ENCODE results near the gene TFF3.

TFF3 gene

DNA sequence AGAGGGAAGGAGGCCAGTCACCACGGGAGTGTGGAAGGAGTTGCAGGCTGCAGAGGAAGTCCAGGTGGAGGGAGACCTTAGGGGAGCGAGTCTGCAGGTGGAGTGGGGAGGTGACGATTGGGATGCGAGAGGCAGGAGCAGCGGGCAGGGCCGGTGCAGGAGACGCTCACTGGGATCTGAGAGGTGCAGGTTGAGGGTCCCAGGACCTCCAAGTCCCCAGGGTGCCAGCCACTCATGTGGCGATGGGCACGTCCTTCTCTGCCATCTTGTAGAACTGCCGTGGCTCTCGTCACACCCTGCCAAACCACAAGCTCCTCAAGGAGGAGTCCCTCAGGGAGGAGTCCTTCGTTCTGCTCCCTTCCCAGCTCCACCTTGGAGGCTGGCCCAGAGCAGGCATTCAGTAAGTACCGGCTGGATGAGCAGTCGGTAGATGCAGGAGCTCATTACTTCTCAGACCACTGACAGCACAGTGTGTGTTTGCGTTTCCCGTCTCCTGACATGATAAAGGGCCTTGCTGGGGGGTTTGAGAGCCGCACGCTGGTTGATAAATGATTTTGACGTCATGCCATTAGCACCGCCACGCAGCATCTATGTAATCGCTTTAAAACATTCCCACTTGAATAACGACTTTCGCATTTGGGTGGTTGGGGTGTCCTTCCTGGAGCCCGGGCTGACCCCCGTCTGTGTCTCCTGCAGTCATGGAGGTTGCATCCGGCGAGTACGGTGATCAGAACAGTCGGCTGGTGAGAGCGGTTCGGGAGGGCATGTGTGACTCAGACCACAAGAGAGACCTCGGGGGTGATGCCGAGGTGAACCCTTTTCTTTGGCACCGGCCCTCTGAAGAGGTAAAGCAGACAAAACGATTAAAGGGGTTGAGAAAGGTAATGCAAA is 27.8 kb downstream of the TFF3 start:
- DNase-seq: no peak

DNA sequence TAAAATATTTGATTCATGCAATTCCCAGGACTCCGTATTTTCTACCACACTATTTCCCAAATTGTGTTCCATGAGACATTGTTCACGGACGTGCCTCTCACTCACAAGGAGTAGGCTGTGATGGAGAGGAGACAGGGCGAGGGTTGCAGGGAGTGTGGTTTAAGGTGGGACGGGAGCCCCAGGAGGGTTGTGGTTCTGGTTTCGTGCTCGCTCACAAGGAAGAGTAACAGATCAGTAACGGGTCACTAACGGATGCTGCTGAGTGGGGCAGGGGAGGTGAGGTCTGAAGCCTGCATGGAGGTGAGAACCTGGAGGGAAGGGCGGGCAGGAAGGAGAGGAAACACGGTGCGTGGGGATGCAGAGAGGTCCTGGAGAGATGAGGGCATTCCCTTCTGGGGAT is 28.8 kb downstream of the TFF3 start:
- DNase-seq: no peak

DNA sequence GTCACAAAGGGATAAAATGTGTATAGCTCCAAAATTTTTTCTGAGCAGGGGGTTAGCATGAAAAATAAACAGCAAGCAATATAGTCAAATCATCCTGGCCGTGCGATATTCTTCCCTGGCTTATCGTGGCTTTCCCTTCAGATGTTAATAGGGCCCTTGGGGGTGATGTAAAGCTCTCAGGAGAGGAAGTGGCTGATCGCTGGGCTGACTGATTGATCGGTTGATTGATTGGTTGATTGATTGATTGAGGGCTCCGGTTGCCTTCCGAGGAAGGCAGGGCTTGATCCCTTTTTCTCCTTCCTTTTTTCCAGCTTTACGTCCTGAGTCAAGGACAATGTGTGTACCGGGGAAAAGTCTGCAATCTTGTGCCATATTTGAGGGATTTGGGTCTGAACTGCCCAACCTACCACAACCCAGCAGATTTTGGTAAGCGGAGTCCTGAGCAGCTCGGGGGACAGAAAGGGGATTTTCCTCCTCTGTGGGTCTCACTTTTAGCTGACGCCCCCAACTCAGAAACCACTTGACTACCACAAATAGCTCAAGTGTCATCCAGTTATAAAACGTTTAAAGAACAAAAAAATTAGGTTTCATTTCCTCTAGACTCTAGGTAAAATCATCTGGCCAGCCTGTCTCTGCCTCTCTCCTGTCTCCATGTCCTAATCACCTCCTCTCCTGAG is 29.5 kb downstream of the TFF3 start:
- no peak for DNase-seq

DNA sequence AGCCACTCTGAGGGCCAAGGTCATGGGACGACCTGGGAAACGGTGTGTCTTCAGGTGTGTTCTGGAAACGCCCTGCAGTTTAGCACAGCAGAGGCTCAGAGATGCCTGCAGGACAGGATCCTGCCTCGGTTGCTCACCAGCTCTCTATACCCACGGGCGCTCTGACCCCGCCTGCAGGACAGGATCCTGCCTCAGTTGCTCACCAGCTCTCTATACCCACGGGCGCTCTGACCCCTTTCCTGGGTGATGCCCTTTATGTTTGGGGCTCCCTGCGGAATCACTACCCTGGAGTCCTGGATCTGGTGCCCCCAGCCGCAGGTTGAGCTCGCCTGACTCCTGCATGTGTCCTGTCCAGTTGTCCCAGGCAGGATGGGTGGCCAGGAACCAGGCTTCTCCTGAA is 32.5 kb downstream of the TFF3 start:
- DNase-seq: no peak

DNA sequence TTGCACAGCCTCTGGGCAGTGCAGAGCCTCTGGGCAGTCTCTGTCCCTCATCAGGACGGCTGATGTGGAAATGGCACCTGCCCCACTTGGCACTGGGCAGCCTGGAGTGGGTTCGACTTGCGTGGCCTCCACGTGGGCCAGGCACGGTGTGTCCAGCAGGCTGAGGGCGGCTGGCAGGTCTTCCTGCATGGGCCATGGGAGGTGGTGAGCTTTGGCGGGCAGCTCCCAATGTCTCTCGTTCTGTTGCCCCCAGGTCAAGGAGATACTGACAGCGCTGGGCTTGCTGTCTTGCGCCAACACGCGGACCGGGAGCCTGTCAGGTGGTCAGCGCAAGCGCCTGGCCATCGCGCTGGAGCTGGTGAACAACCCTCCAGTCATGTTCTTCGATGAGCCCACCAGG is 33.2 kb downstream of the TFF3 start:
- DNase-seq: no peak

DNA sequence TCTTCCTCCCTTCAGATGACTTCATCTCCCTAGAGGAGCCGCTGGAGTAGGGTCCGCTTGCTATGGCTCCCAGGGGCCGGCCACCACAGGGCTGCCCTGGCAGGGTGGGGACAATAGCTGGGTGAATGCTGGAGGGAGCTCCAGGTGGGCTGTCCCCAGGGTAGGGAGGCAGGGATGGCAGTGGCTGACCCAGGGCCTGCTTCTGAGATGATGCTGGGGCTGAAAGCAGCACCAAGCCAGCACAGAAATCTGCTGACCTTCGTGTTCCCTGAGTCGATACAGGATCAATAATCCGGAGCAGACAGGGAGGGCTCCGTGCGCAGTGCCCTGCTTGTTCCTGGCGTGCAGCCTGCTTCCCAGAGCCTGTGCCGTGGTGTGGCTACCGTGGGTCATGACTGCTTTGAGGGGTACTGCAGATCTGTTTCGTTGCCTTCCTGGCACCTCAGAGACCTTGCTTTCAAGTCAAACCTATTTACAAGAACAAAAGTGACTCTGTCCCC is 34.0 kb downstream of the TFF3 start:
- DNase-seq: no peak

DNA sequence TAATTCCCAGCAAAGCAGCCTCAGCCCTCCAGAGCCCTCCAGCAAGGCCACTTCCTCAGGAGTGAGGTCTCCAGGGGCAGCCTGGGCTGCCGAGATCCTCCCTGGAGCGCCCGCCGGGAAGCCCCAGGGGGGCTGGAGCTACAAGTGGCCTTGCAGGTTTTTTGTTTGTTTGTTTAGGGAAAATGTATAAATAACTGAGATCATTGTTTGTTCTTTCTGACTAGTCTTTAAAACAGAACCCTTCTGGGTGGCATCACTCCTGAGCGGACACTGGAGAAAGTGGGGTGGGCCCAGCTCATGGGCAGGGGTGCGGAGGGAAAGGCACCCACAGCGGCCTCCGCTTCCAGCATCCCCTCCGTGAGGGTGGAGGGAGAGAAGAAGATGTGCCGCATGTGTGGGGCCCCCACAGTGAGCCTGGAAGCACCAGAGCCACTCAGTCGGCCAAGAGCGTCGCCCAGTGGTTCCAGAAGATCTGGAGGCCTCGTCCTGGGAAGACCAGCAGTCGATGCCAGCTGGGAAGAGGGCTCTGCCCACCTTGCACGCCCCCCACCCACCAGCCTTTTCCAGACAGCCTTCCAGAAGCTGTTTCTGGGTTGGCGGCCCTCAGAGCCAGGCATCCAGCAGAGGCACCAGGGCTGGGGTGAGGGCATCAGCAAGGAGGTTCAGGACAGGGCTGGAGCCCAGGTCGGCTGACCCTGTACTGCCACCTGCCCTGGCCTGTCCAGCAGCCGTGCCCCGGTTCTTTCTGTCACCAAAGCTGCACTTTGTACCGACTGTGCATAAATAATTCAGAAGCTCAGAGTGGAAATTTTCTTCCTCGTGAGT is 34.6 kb downstream of the TFF3 start:
- DNase-seq: no peak

DNA sequence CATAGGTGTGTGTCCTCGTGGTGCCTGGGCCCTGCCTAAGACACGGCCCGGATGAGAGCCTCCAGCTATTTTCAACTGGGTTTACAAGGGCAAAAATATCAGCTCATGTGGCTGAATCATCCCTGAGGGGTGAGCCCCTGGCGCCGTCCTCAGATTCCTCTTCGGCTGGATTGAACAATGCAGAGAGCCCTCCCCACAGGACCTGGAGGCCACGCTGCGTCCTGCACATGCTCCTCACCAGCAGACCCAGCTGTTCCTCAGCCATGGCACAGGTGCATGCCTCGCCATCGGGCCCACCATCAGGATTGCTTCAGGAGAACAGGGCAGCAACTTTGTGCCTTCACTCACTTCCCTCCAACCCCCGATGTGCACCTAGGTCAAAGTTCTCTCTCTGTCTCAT is 35.3 kb downstream of the TFF3 start:
- DNase-seq: no peak

DNA sequence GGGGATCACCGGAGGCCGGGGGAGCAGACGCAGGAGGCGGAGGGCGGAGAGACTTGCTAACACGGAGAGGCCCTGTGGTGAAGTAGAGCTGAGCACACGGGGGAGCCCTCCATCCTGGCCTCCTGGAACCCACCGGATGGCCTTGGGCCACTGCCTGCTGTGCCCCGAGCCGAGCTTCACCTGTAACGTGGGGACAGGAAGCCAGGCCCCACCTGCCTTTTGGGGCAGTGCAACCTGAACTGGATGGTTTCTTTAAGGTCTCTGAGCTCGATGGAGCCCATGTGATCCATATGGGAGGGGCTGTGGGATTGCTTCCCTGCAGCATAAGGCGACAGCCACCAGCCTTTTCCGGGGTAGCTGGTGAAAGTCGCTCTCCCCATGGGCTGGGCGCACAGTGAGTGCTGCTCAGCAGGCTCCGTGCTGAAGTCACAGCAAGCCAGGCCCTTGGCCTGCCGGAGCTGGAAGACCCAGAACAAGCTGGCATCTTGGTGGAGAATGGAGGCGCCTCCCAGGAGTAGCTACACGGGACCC is 35.8 kb downstream of the TFF3 start:
- DNase-seq: no peak

DNA sequence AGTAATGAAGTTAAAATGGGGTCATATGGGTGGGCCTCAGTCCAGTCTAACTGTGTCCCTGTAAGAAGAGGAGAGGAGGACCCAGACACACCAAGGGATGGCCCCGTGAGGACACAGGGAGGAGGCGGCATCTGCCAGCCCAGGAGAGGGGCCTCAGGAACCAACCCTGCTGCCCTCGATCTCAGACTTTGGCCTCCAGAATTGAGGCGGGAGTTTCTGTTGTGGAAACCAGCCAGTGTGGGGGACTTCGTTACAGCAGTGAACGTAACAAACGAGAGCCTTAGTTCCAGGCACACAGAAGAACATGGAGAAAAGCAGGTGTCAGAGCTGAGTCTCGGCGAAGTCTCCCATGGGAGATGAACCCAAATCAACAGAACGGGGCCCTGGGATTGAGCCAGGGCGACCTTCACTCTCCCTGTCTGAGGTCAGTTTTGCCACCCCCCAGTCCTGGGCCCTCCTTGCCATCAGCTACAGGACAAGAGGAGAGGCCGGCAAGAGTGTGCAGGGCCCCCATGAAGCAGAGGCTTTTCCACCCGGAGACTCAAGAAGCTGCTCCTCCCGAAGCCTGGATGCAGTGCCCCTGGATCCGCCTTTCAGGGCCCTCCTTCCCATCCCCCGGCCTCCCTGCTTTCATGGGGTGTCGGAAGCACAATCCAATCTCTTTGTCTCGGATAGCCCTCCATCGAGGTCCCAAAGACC is 36.6 kb downstream of the TFF3 start:
- DNase-seq: no peak

DNA sequence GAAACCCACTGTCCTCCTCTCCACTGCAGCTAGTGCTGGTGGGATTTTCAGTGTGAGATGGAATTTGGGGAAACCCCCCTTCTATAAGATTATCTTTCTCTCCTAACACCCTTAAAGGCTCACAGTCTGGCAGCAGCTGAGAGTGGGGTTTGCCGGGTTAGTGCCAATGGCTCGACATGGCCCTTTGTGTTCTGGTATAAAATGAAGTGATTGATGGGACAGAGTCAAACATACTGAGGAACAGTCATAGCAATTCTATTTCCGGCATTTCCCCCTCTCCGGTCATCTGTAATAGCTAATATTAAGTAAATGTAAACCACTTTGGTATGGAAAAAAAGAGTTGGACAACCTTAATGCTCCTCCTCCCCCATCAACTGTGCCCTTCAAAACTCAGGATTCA is 37.6 kb downstream of the TFF3 start:
- no peak for DNase-seq

DNA sequence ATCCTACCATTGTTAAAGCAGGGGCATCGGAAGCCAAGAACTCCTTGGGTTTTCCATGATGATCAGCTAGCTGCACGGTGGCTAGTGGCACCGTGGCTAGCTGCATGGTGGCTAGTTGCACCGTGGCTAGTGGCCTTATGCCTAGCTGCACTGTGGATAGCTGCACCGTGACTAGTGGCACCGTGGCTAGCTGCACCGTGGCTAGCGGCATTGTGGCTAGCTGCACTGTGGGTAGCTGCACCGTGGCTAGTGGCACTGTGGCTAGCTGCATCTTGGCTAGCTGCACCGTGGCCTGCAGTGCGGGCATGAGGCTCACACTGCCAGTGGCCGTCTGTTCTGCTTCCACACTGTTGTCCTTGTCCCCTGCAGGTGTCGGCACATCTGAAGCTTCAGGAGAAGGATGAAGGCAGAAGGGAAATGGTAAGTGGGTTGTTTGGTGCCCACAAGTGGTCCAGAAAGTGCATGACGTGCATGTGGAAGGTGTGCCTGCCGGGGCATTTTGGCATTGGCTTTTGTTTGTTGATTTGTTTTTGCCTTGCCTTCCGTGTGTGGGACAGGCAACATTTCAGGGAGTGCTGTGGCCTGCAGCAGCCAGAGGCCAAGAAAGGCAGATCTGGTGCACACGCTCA is 38.6 kb downstream of the TFF3 start:
- DNase-seq: no peak

DNA sequence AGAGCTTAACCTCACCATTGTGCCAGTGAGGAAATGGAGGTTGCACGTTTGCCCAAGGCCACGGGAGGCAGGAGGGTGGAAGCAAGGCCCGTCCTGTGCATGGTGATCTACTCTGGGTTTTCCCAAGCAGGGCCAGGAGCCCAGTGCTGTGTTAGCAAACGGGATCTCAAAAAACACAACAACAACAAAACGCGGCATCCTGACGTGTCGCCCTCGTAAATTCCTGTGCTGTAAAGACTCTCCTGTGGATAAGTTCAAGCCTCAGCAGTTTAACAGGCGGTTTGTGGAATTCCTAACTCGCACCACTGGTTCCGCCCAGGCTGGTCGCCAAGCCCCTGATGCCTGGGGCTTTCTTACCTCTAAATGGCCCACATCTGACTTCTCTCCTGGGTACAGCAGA is 39.1 kb downstream of the TFF3 start:
- DNase-seq: no peak

DNA sequence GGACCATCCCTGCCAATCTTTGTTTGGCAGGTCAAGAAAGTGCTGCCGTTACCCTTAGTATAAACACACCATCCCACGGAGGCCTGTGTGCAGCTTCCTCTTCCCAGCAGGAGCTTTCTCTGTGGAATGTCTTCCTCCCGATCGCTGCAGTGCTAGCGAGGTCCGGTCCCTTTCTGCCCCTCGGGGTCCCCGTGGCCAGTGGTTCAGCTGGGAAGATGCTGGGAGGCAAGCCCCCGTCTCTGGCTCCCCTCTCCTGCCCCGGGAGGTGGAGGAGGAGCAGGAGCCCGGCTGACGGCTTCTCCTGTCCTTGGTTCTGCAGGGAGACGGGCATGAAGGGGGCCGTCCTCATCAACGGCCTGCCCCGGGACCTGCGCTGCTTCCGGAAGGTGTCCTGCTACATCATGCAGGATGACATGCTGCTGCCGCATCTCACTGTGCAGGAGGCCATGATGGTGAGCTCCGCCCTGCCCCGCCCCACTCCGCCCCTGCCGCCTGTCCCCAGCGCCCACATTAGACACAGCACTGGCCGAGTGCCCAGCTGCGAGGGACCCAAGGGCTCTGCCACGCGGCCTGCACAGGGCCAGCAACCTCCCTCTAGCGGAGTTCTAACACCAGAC is 42.1 kb downstream of the TFF3 start:
- DNase-seq: no peak

DNA sequence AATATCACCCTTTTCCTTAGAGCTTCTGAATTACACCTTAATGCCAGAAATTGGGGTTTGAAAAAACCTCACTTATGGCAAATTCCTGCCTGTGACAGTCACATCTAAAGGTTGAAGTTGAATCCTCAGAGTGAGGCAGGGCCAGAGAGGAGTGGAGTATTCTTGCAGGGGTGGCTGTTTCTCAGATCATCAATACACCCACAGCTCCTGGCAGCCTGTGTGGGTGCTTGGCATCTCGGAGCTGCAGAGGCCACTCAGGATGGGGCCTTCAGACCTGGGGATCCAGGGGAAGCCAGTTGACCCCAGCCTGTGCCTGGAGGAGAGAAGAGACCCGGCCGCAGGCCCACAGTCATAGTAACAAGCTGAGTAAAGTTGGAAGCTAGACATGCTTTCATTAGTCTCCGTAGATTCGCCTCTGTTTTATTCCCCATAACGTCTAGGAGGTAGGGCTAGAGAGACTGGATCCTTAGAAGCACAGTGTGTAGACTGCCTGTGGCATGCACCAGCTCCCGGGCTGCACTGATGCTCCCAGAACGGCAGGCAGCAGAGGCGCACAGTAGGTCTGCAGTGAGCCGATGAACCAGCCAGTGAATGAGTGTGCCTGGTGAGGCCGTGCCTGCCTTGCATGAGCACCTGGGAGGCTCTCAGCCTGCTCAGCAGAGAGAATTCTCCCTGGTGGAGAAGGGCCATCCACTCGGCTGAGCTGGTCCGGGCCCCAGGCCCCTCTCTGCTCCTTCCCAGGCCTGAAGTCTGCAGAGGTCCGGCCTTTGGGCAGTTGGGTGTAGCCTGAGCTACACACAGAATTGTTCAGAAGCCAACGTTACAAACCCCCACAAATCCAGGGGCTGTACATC is 42.9 kb downstream of the TFF3 start:
- DNase-seq: no peak

DNA sequence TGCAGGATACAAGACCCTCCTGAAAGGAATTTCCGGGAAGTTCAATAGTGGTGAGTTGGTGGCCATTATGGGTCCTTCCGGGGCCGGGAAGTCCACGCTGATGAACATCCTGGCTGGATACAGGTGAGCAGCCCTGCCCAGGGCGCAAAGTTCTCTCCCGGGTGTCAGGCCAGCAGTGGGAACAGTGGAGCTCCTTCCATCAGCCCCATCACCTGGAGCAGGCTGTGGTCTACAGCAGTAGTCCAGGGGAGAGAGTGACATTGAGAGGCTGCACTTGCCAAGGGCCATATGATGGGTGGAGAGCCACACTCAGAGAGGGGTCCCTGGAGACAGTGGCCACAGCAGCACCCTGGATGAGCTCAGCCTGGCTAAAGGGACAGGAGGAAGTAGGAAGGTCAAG is 44.1 kb downstream of the TFF3 start:
- DNase-seq: no peak

DNA sequence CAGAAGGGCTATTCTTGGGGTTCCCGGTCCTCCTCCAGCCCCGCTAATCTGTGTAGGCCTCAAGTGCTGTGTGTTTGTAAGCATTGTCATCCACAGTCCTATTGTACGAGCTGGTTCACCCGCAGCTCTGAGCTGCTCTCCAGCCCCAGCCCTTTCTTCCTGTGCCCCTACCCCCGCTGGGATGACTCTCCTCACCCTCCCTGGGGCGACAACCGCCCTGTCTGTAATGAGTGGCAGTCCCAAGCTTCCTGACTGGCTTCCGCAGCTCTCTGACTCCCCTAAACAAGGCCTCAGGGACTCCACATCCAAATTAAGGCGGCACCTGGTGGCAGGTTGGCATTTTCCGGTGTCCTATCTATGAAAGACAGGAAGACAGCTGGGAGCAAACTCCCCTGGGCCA is 45.8 kb downstream of the TFF3 start:
- DNase-seq: peak; percentile 70

DNA sequence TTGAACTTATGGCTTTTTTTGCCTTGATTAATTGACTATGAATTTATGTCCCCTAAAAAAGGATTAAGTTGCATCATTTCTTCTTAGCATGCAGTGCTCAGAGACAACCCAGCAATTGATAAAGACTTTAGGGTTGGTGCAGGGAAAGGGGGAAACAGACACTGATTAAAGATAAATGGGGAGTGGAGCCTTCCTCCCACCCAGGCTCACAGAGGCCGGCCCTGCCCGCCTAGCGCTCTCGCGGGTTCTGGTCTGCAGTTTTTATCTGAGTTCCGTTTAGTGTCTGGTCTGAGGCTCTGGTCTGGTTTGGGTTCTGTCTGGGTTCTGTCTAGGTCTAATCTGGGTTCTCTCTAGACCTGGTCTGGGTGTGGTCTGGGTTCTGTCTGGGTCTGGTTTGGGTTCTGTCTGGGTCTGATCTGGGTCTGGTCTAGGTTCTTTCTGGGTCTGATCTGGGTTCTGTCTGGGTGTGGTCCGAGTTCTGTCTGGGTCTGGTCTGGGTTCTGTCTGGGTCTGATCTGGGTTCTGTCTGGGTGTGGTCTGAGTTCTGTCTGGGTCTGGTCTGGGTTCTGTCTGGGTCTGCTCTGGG is 48.1 kb downstream of the TFF3 start:
- peak; percentile 14 for DNase-seq

DNA sequence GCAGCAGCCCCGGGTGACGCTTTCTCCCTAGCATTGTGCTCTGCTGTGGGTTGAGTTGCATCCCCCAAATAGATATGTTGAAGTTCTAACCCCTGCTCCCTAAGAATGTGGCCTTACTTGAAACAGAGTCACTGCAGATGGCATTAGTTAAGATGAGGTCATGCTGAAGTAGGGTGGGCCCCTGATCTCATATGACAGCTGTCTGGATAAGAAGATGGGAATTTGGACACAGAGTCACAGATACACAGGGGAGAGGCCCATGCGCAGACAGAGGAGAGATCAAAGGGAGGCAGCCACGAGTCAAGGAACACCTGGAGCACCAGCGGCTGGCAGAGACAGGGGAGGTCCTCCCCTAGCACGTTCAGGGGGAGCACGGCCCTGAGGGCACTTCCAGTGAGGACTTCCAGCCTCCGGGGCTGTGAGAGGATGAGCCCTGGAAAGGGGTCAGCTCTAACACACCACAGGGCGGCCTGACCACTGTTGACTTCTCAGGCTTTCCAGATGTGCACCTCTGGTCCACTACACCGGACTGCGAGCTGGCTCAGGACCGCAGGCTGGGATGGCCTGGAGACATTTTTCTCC is 49.9 kb downstream of the TFF3 start:
- no peak for DNase-seq
